Cardiac muscle cell (in vitro differentiated cells and primary cell): Measurements from ENCODE around the gene MAPK8IP3. TPM values are rescaled to one million over a fixed set of nuclear protein-coding genes. Genes with fewer than 3 reads are reported as not detected.

Experiments used
- DNase-seq, 2 donors: peaks; one replicate each; pipeline versions ENCODE4 v3.0.0 to v3.0.0-alpha.2; 2010 to 2017; ENCODE audit warnings: low read depth in 1 of 2, low spot score in 1 of 2
- H3K27ac ChIP-seq: fragments of 200-600 bp; sonication (generic); 2 replicates; pipeline ENCODE4 v1.5.1; 2016
- H3K27me3 ChIP-seq: fragments of 200-600 bp; sonication (generic); 2 replicates; pipeline ENCODE4 v1.6.0; 2016; ENCODE audit warnings: control low read depth
- H3K36me3 ChIP-seq: fragments of 200-600 bp; sonication (generic); 2 replicates; pipeline ENCODE4 v1.5.1; 2016; ENCODE audit warnings: control low read depth
- H3K4me1 ChIP-seq: fragments of 200-600 bp; sonication (generic); 2 replicates; pipeline ENCODE4 v1.8.1; 2017; ENCODE audit warnings: low read depth, mild to moderate bottlenecking, mixed run types
- H3K4me3 ChIP-seq: fragments of 200-600 bp; sonication (generic); 2 replicates; pipeline ENCODE4 v1.5.1; 2016; ENCODE audit warnings: mild to moderate bottlenecking
- H3K9me3 ChIP-seq: fragments of 200-600 bp; sonication (generic); 2 replicates; pipeline ENCODE4 v1.5.1; 2017; ENCODE audit warnings: low read depth, mild to moderate bottlenecking, control low read depth
- CTCF ChIP-seq: IDR thresholded peaks from 2 replicates; pipeline ENCODE4 v1.5.1; 2012; ENCODE audit warnings: low read depth, mild to moderate bottlenecking, low read length
- polyA plus RNA-seq: library from polyadenylated mRNA; unstranded; fragments of >200 nt; fragmentation: Nextera tagmentation; extraction: Ambion mirVana; gene quantifications from 2 replicates; pipeline ENCODE4 v1.2.1, GENCODE V29; 2016
- total RNA-seq: library from RNA; depleted of rRNA; stranded (reverse); fragments of >200 nt; gene quantifications from 2 replicates; pipeline ENCODE4 v1.2.3, GENCODE V29; 2016

The MAPK8IP3 gene
- total and polyA plus RNA-seq, 2 experiments from 2014 or later: 75.2 to 127 TPM

GRCh38 chr16:1766701-1767100, 60.7 kb downstream of the MAPK8IP3 start:
- no peak for DNase-seq
- H3K4me3 ChIP-seq: no peak overlapping the region
- H3K27ac ChIP-seq: no peak overlapping the region
- H3K4me1 ChIP-seq: no peaks in the 10 kb centered on the region
- TF ChIP-seq CTCF: no peak
- no peaks in the 10 kb centered on the region for H3K9me3 ChIP-seq
- H3K36me3 ChIP-seq: peaks cover 34% of the 10 kb centered on the region
- no peaks in the 10 kb centered on the region for H3K27me3 ChIP-seq

GRCh38 chr16:1767116-1767994, 61.4 kb downstream of the MAPK8IP3 start:
- no peak for TF ChIP-seq CTCF
- no peak overlapping the region for H3K27ac ChIP-seq
- DNase-seq: no peak
- no peaks in the 10 kb centered on the region for H3K27me3 ChIP-seq
- peaks cover 34% of the 10 kb centered on the region for H3K36me3 ChIP-seq
- no peaks in the 10 kb centered on the region for H3K9me3 ChIP-seq
- no peak overlapping the region for H3K4me3 ChIP-seq
- H3K4me1 ChIP-seq: peaks cover 5% of the 10 kb centered on the region

- TF ChIP-seq CTCF: no peak
- H3K27ac ChIP-seq: no peak overlapping the region
- no peak overlapping the region for H3K4me3 ChIP-seq
- no peak for DNase-seq
- H3K36me3 ChIP-seq: peaks cover 34% of the 10 kb centered on the region
- peaks cover 6% of the 10 kb centered on the region for H3K4me1 ChIP-seq
- no peaks in the 10 kb centered on the region for H3K9me3 ChIP-seq
- H3K27me3 ChIP-seq: no peaks in the 10 kb centered on the region
Measured at GRCh38 chr16:1768061-1768766, 62.2 kb downstream of the MAPK8IP3 start.

- Histone ChIP-seq H3K27me3 (no peaks in the 10 kb centered on the region), H3K36me3 (peaks cover 31% of the 10 kb centered on the region), H3K4me1 (peaks cover 6% of the 10 kb centered on the region), H3K9me3 (no peaks in the 10 kb centered on the region), H3K27ac (no peak overlapping the region), H3K4me3 (no peak overlapping the region)
- no peak for DNase-seq
- TF ChIP-seq CTCF: no peak
Measured at GRCh38 chr16:1768767-1769401, 62.9 kb downstream of the MAPK8IP3 start.

GRCh38 chr16:1769402-1770300, 63.7 kb downstream of the MAPK8IP3 start:
- Histone ChIP-seq H3K4me3 (no peak overlapping the region), H3K4me1 (peaks cover 13% of the 10 kb centered on the region), H3K27me3 (no peaks in the 10 kb centered on the region), H3K27ac (no peak overlapping the region), H3K36me3 (peaks cover 27% of the 10 kb centered on the region), H3K9me3 (no peaks in the 10 kb centered on the region)
- no peak for DNase-seq
- TF ChIP-seq CTCF: no peak
